ENCODE data around the gene KIAA2012. TPM values are rescaled to one million over a fixed set of nuclear protein-coding genes. Genes with fewer than 3 reads are reported as not detected.

Gene KIAA2012
- total RNA-seq, 4 donors from 2014 or later, result 0.15 to 0.76 (median 0.26) TPM; not detected in 1

DNA sequence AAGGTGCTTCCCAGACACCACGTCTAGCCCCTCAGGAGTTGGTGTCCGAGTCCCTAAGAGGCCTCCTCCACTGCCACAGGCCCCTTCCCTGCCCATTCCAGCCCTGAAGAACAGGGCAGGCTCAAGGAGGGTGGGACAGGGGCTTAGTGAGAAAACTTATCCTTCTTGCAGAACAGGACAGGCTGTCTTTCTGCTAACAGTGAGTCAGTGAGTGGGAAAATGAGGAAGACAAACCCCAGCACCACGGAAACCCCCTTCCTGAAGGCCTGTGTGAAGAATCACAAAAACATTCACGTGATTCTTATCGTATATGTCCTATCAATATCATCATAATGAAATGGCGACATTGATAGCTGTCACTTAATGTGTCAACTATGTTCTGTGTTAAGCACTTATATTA lies 29.6 kb upstream of the KIAA2012 start:
- Histone ChIP-seq H3K4me1 (no peaks in the 10 kb centered on the region), H3K9me3 (no peaks in the 10 kb centered on the region), H3K27ac (no peak overlapping the region), H3K36me3 (no peaks in the 10 kb centered on the region), H3K27me3 (no peaks in the 10 kb centered on the region), H3K4me3 (no peak overlapping the region)
- DNase-seq, result no peak
- TF ChIP-seq POLR2A (IDR thresholded peaks at IDR 0.05), result no peak
- TF ChIP-seq, protein P1, sequence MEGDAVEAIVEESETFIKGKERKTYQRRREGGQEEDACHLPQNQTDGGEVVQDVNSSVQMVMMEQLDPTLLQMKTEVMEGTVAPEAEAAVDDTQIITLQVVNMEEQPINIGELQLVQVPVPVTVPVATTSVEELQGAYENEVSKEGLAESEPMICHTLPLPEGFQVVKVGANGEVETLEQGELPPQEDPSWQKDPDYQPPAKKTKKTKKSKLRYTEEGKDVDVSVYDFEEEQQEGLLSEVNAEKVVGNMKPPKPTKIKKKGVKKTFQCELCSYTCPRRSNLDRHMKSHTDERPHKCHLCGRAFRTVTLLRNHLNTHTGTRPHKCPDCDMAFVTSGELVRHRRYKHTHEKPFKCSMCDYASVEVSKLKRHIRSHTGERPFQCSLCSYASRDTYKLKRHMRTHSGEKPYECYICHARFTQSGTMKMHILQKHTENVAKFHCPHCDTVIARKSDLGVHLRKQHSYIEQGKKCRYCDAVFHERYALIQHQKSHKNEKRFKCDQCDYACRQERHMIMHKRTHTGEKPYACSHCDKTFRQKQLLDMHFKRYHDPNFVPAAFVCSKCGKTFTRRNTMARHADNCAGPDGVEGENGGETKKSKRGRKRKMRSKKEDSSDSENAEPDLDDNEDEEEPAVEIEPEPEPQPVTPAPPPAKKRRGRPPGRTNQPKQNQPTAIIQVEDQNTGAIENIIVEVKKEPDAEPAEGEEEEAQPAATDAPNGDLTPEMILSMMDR (IDR thresholded peaks at IDR 0.05), result no peak
- intact Hi-C loops (cut with DNase I; ENCODE audit: low total_unique reads), result no loop called here

DNA sequence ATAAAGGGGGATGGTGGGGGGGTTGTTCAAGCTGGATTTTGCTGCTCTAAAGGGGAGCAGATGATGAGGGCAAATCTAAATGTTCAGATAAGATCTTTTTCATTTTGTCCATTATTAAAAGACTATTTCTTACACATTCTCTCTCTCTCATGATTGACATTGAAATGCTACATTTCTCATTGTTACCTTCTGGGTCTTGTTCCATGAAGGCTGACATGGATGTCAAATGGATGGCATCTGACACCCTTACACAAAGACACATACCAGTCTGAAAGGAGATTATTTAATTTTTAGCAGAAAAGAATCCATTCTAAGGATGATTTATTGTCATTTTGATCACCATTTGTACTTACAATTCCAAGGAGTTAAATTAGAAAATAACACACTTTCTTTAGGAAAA lies 28.3 kb upstream of the KIAA2012 start:
- TF ChIP-seq POLR2A (IDR thresholded peaks at IDR 0.05), result no peak
- TF ChIP-seq, protein P1 (IDR thresholded peaks at IDR 0.05), result no peak
- Histone ChIP-seq H3K27me3 (no peaks in the 10 kb centered on the region), H3K36me3 (no peaks in the 10 kb centered on the region), H3K27ac (no peak overlapping the region), H3K9me3 (no peaks in the 10 kb centered on the region), H3K4me1 (no peaks in the 10 kb centered on the region), H3K4me3 (no peak overlapping the region)
- intact Hi-C loops (cut with DNase I; ENCODE audit: low total_unique reads), result no loop called here
- no peak for DNase-seq

DNA sequence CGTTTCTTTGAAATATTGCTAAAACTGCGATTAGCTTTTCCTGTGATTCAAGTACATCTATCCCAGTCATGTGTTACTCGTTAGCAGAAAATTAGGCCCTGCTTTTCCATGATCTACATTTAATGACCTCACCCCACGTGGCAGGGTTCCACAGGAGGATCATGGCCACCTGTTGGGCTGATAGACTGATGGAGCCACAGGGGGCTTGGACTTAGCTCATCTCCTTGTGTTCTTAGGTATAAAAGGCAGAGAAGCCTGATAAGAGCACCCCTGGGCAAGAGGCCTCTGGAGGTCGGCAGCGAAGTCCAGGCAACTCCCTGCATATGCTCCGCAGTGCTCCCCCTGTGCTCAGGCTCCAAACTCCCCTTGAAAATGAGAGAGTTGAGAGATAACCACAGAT lies 26.5 kb upstream of the KIAA2012 start:
- TF ChIP-seq, protein P1 (IDR thresholded peaks at IDR 0.05), result no peak
- TF ChIP-seq POLR2A (IDR thresholded peaks at IDR 0.05), result no peak
- intact Hi-C loops (cut with DNase I; ENCODE audit: low total_unique reads), result no loop called here
- H3K4me1 ChIP-seq, result no peaks in the 10 kb centered on the region
- no peaks in the 10 kb centered on the region for H3K36me3 ChIP-seq
- H3K27ac ChIP-seq, result no peak overlapping the region
- no peak overlapping the region for H3K4me3 ChIP-seq
- no peak for DNase-seq
- no peaks in the 10 kb centered on the region for H3K27me3 ChIP-seq
- H3K9me3 ChIP-seq, result no peaks in the 10 kb centered on the region

DNA sequence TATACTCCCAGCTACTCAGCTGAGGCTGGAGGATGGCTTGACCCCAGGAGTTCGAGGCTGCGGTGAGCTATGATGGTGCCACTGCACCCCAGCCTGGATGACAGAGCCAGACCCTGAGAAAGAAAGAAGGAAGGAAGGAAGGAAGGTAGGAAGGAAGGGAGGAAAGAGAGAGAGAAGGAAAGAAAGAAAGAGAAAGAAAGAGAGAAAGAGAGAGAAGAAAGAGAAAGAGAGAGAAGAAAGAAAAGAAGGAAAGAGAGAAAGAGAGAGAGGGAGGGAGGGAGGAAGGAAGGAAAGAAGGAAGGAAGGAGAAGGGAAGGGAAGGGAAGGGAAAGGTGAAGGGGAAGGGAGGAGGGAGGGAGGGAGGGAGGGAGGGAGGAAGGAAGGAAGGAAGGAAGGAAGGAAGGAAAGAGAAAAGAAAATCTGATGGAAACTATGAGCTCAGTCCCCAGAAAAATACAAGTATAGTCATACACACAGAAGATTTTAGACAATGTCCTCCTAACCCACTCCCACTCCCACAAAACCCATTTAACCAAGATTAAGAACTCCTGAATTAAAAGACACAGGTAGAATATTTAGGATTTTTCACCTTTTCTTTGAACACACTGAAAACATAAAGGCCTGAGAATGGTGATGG lies 23.8 kb upstream of the KIAA2012 start:
- no peak for TF ChIP-seq POLR2A (IDR thresholded peaks at IDR 0.05)
- no peak overlapping the region for H3K27ac ChIP-seq
- no peak for DNase-seq
- H3K4me3 ChIP-seq, result no peak overlapping the region
- no peaks in the 10 kb centered on the region for H3K4me1 ChIP-seq
- no peaks in the 10 kb centered on the region for H3K36me3 ChIP-seq
- H3K27me3 ChIP-seq, result no peaks in the 10 kb centered on the region
- H3K9me3 ChIP-seq, result no peaks in the 10 kb centered on the region
- intact Hi-C loops (cut with DNase I; ENCODE audit: low total_unique reads), result no loop called here

DNA sequence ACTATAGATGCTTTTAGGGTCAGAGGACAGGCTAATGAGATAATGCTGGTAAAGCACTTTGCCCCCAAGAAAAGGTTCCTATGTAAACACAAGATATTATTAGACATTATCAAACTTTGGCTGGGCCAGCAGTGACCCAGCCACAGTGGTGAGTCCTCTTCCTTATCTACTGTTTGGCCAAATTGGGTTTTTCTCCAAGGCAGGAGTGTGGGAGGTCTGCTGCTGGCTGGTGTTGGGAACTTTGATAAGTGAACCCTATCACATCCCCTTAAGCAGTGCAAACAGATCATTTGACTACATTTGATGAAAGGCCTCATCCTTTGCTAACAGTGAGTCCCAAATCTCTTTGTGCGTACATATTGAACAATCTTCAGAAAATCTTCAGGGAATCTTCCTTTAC lies 23.2 kb upstream of the KIAA2012 start:
- Histone ChIP-seq H3K4me1 (no peaks in the 10 kb centered on the region), H3K36me3 (no peaks in the 10 kb centered on the region), H3K27ac (no peak overlapping the region), H3K27me3 (no peaks in the 10 kb centered on the region), H3K9me3 (no peaks in the 10 kb centered on the region), H3K4me3 (no peak overlapping the region)
- TF ChIP-seq POLR2A (IDR thresholded peaks at IDR 0.05), result no peak
- TF ChIP-seq, protein P1 (IDR thresholded peaks at IDR 0.05), result no peak
- intact Hi-C loops (cut with DNase I; ENCODE audit: low total_unique reads), result no loop called here
- DNase-seq, result no peak

DNA sequence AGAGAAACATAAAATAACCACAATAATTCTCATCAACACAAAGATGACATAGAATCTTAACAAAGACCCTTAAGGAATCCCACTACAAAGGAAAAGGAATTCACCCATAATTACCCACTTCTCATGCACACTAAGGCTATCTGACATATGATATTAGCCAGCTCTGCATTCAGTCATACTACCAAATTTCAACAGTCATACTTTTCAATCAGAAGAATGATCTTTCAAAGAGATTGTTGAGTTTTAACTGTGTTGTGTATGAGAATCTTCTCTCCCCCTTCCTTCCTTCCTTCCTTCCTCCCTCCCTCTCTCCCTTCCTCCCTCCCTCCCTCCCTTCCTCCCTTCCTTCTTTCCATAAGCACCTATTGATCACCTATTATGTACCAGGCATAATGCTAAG lies 22.4 kb upstream of the KIAA2012 start:
- DNase-seq, result no peak
- Histone ChIP-seq H3K4me1 (no peaks in the 10 kb centered on the region), H3K27me3 (peaks cover 0 to 2% of the 10 kb centered on the region in 2 donors), H3K9me3 (no peaks in the 10 kb centered on the region), H3K36me3 (no peaks in the 10 kb centered on the region), H3K27ac (no peak overlapping the region), H3K4me3 (no peak overlapping the region)
- no peak for TF ChIP-seq POLR2A (IDR thresholded peaks at IDR 0.05)
- TF ChIP-seq, protein P1 (IDR thresholded peaks at IDR 0.05), result no peak
- intact Hi-C loops (cut with DNase I; ENCODE audit: low total_unique reads), result no loop called here

All from uterus (tissue), 4 donors.